ENCODE results near the gene CITED1. TPM values are rescaled to one million over a fixed set of nuclear protein-coding genes. Genes with fewer than 3 reads are reported as not detected.
A peak's percentile ranks its signal among the peaks of the same experiment; 100 is the strongest.

CITED1 gene
- total RNA-seq, 1 donor from 2014 or later: 0.69 TPM

DNA sequence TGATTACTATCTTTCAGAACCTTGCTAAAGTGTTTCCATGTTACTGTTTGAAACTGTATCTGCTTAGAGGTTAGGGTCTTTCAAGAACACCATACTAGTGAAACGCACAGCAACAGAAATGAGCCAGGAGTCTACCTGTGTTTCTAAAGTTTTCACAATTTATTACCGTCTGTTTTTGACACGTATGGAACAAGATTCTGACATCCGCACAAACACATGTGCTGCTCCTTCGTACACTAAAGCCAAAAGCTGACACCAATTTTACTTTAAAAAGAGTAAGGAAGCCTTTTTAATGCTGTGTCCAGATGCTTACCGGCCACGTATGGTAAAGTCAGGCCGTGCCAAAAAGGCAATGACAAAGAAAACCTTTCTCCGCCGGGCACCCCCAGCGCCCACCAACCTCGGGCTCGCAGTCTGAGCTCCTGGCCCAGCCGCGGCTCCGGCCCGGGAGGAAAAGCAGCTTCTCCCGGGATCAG is 29.2 kb downstream of the CITED1 start:
- no peaks in the 10 kb centered on the region for H3K9me3 ChIP-seq (ENCODE audit: low read depth)
- no peak for DNase-seq (ENCODE audit: low spot score)
- H4K20me1 ChIP-seq (ENCODE audit: low read depth): peaks cover 43% of the 10 kb centered on the region
- H3K27me3 ChIP-seq: no peaks in the 10 kb centered on the region
- H2AFZ ChIP-seq (replicated peaks): no peak overlapping the region
- Mint-ChIP-seq H3K4me1 (peaks cover 39% of the 10 kb centered on the region), H3K27me3 (ENCODE audit: insufficient read depth, low read depth) (peaks cover 4% of the 10 kb centered on the region), H3K9me3 (no peaks in the 10 kb centered on the region), H3K36me3 (peaks cover 36% of the 10 kb centered on the region), H3K4me3 (peak overlapping the region; percentile 90), H3K27ac (peak overlapping the region; percentile 96)
- peak overlapping the region; percentile 95 for H3K9ac ChIP-seq
- peak overlapping the region; percentile 80 for H3K27ac ChIP-seq
- TF ChIP-seq CTCF (IDR thresholded peaks at IDR 0.05): no peak
- peaks cover 2% of the 10 kb centered on the region for H3K36me3 ChIP-seq
- H3K4me2 ChIP-seq: peak overlapping the region; percentile 89
- peaks cover 6% of the 10 kb centered on the region for H3F3A ChIP-seq (ENCODE audit: low read depth)
- H3K4me3 ChIP-seq: peak overlapping the region; percentile 86
- peaks cover 35% of the 10 kb centered on the region for H3K79me2 ChIP-seq (ENCODE audit: low read depth)
- peaks cover 8% of the 10 kb centered on the region for H3K4me1 ChIP-seq

DNA sequence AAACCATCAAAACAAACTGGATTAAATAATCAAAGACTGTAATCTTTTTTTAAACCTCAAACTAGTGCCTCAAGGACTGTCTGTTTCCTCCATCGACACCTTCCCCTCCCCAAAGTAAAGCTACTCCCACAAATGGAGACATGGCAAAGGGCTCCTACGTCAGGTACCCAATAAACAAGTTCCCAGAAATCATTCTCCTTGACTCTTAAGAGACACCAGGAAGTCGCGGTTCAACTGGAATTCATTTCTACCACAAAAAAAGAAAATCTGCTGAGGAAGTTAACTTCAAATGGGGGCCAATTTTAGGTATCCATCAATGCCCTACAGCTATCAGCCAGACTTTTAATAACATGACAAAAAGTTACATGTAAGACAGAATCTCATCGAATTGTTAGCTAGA is 31.2 kb downstream of the CITED1 start:
- DNase-seq (ENCODE audit: low spot score): no peak
- H3K27ac ChIP-seq: no peak overlapping the region
- H3F3A ChIP-seq (ENCODE audit: low read depth): peaks cover 8% of the 10 kb centered on the region
- peaks cover 6% of the 10 kb centered on the region for H3K27me3 Mint-ChIP-seq (ENCODE audit: insufficient read depth, low read depth)
- peaks cover 35% of the 10 kb centered on the region for H3K79me2 ChIP-seq (ENCODE audit: low read depth)
- no peak overlapping the region for H3K27ac Mint-ChIP-seq
- no peaks in the 10 kb centered on the region for H3K27me3 ChIP-seq
- H3K36me3 ChIP-seq: peaks cover 2% of the 10 kb centered on the region
- H3K9me3 ChIP-seq (ENCODE audit: low read depth): no peaks in the 10 kb centered on the region
- H3K9ac ChIP-seq: no peak overlapping the region
- H3K4me2 ChIP-seq: peak overlapping the region; percentile 89
- H3K9me3 Mint-ChIP-seq: no peaks in the 10 kb centered on the region
- H3K36me3 Mint-ChIP-seq: peaks cover 38% of the 10 kb centered on the region
- H2AFZ ChIP-seq (replicated peaks): no peak overlapping the region
- H3K4me1 Mint-ChIP-seq: peaks cover 37% of the 10 kb centered on the region
- H3K4me3 Mint-ChIP-seq: peak overlapping the region; percentile 75
- TF ChIP-seq EZH2 (IDR thresholded peaks at IDR 0.05) (no peak), CTCF (IDR thresholded peaks at IDR 0.05) (no peak), EZH2phosphoT487 (IDR thresholded peaks at IDR 0.05) (no peak)
- peaks cover 51% of the 10 kb centered on the region for H4K20me1 ChIP-seq (ENCODE audit: low read depth)
- peaks cover 8% of the 10 kb centered on the region for H3K4me1 ChIP-seq
- peak overlapping the region; percentile 86 for H3K4me3 ChIP-seq

DNA sequence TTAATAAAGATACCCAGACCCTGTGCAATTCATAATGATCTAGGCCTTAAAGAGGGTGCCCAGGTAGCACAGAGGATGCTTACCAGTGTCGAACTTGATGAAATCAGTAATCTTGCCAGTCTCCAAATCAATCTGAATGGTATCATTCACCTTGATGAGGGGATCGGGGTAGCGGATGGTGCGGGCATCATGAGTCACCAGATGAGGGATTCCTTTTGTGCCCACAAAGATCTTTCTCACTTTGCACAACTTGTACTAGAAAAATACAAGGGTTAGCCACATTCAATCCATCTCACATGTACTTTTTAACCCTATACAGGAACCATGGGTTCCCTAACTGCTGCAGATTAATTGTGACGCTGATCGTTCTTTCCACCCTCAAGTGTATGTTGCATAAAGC is 32.0 kb downstream of the CITED1 start:
- TF ChIP-seq EZH2phosphoT487 (IDR thresholded peaks at IDR 0.05): no peak
- TF ChIP-seq CTCF (IDR thresholded peaks at IDR 0.05): no peak
- no peak for TF ChIP-seq EZH2 (IDR thresholded peaks at IDR 0.05)
- no peak overlapping the region for H3K4me3 ChIP-seq
- Mint-ChIP-seq H3K4me1 (peaks cover 44% of the 10 kb centered on the region), H3K27ac (no peak overlapping the region), H3K9me3 (no peaks in the 10 kb centered on the region), H3K4me3 (no peak overlapping the region), H3K36me3 (peaks cover 41% of the 10 kb centered on the region), H3K27me3 (ENCODE audit: insufficient read depth, low read depth) (peaks cover 4% of the 10 kb centered on the region)
- H3K36me3 ChIP-seq: peaks cover 2% of the 10 kb centered on the region
- H3K9me3 ChIP-seq (ENCODE audit: low read depth): no peaks in the 10 kb centered on the region
- H3K4me2 ChIP-seq: peak overlapping the region; percentile 89
- H2AFZ ChIP-seq (replicated peaks): no peak overlapping the region
- no peaks in the 10 kb centered on the region for H3K27me3 ChIP-seq
- no peak overlapping the region for H3K9ac ChIP-seq
- peaks cover 8% of the 10 kb centered on the region for H3K4me1 ChIP-seq
- peaks cover 35% of the 10 kb centered on the region for H3K79me2 ChIP-seq (ENCODE audit: low read depth)
- H4K20me1 ChIP-seq (ENCODE audit: low read depth): peaks cover 51% of the 10 kb centered on the region
- no peak for DNase-seq (ENCODE audit: low spot score)
- H3K27ac ChIP-seq: no peak overlapping the region
- H3F3A ChIP-seq (ENCODE audit: low read depth): peaks cover 8% of the 10 kb centered on the region
